HEK293 (cell line): ENCODE data around the gene CBX3.

Experiments used
- CTCF ChIP-seq: fragments of 450-650 bp; formaldehyde crosslinking; IDR thresholded peaks from 2 replicates; pipeline ENCODE4 v1.5.1; 2016; ENCODE audit warnings: missing biosample characterization, missing genetic modification characterization
- YY1 ChIP-seq: fragments of 450-650 bp; formaldehyde crosslinking; IDR thresholded peaks from 2 replicates; pipeline ENCODE4 v1.5.1; 2018; ENCODE audit warnings: missing biosample characterization, missing genetic modification characterization
- ZBTB11 ChIP-seq: fragments of 450-650 bp; formaldehyde crosslinking; conservative IDR thresholded peaks from 2 replicates; pipeline ENCODE4 v1.5.1; 2016; ENCODE audit warnings: low read depth, missing biosample characterization, missing genetic modification characterization
- ZNF423 ChIP-seq: fragments of 450-650 bp; formaldehyde crosslinking; IDR thresholded peaks from 2 replicates; pipeline ENCODE4 v1.5.1; 2016; ENCODE audit warnings: missing biosample characterization, missing genetic modification characterization
- ZNF514 ChIP-seq: fragments of 450-650 bp; formaldehyde crosslinking; IDR thresholded peaks from 2 replicates; pipeline ENCODE4 v1.5.1; 2016; ENCODE audit warnings: missing biosample characterization, missing genetic modification characterization
- ZNF585B ChIP-seq: fragments of 450-650 bp; formaldehyde crosslinking; IDR thresholded peaks from 2 replicates; pipeline ENCODE4 v1.5.1; 2016; ENCODE audit warnings: missing biosample characterization, missing genetic modification characterization
- ZNF660 ChIP-seq: fragments of 450-650 bp; IDR thresholded peaks from 2 replicates; pipeline ENCODE4 v1.5.1; 2018; ENCODE audit warnings: missing biosample characterization, mild to moderate bottlenecking, missing genetic modification characterization
- ZNF830 ChIP-seq: fragments of 450-650 bp; IDR thresholded peaks from 2 replicates; pipeline ENCODE4 v1.5.0; 2018; ENCODE audit warnings: missing biosample characterization, missing genetic modification characterization, low read depth, mild to moderate bottlenecking, moderate library complexity

- TF ChIP-seq CTCF (tag by site-specific recombination) = no peak
- TF ChIP-seq YY1 (tag by site-specific recombination) = no peak
- no peak for TF ChIP-seq ZNF660 (tag by site-specific recombination)
- TF ChIP-seq ZNF585B = no peak
- TF ChIP-seq ZNF423 (tag by site-specific recombination) = no peak
- TF ChIP-seq ZNF514 (tag by site-specific recombination) = no peak
- TF ChIP-seq ZBTB11 (tag by site-specific recombination) = no peak
- no peak for TF ChIP-seq ZNF830
Observed at GRCh38 chr7:26183545-26184280, 17.8 kb upstream of the CBX3 start.
